ENCODE results near the gene ABCB4. TPM values are rescaled to one million over a fixed set of nuclear protein-coding genes. Genes with fewer than 3 reads are reported as not detected.

Gene ABCB4
- total RNA-seq, 4 donors from 2014 or later: 0.29 to 2.4 (median 1.1) TPM; not detected in 1

DNA sequence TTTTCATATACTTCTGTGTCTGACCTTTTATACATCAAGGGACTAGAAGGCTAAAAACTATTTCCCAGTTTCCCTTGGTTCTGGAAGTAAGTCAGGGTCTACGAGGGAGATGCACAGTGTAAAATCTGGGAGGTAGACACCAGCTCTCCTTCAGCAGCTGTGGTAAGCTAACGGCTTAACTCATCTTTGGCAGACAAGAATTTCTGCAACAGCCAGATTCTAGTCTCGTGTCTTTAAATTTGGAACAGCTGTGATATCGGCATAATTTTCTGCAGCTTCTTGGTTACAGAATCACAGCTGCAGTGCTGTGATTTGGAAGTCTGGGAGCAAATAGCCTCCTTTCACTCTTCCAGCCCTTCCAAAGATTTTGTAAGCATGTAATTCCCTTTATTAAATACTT is 37.4 kb upstream of the ABCB4 start:
- no peaks in the 10 kb centered on the region for H3K4me1 ChIP-seq
- H3K27ac ChIP-seq: no peak overlapping the region
- H3K36me3 ChIP-seq: no peaks in the 10 kb centered on the region
- TF ChIP-seq POLR2A (IDR thresholded peaks at IDR 0.05): no peak
- TF ChIP-seq, protein P1, sequence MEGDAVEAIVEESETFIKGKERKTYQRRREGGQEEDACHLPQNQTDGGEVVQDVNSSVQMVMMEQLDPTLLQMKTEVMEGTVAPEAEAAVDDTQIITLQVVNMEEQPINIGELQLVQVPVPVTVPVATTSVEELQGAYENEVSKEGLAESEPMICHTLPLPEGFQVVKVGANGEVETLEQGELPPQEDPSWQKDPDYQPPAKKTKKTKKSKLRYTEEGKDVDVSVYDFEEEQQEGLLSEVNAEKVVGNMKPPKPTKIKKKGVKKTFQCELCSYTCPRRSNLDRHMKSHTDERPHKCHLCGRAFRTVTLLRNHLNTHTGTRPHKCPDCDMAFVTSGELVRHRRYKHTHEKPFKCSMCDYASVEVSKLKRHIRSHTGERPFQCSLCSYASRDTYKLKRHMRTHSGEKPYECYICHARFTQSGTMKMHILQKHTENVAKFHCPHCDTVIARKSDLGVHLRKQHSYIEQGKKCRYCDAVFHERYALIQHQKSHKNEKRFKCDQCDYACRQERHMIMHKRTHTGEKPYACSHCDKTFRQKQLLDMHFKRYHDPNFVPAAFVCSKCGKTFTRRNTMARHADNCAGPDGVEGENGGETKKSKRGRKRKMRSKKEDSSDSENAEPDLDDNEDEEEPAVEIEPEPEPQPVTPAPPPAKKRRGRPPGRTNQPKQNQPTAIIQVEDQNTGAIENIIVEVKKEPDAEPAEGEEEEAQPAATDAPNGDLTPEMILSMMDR (IDR thresholded peaks at IDR 0.05): no peak
- no peak overlapping the region for H3K4me3 ChIP-seq
- DNase-seq: no peak
- no peaks in the 10 kb centered on the region for H3K9me3 ChIP-seq
- intact Hi-C loops (cut with DNase I; ENCODE audit: low total_unique reads): no loop called here
- H3K27me3 ChIP-seq: no peaks in the 10 kb centered on the region

DNA sequence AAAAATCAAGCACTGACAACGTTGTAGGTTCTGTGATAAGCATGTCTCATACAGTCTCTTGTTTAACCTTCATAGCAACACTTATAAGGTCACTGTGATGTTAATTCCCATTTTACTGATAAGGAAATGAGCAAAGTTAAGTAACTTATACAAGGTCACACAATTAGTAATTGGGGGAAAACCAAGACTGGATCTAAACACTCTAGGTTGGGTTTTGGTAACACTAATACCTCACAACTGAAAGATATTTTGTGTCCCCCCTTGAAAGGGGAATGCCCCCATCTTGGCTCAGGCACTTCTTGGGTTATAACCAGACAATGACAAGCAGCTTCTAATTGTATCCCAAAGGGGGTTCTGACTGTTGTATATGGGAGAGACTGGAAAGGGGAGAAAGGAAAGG is 36.0 kb upstream of the ABCB4 start:
- Histone ChIP-seq H3K27ac (no peak overlapping the region), H3K4me3 (no peak overlapping the region), H3K36me3 (no peaks in the 10 kb centered on the region), H3K27me3 (no peaks in the 10 kb centered on the region), H3K4me1 (no peaks in the 10 kb centered on the region), H3K9me3 (no peaks in the 10 kb centered on the region)
- no peak for TF ChIP-seq POLR2A (IDR thresholded peaks at IDR 0.05)
- TF ChIP-seq, protein P1 (IDR thresholded peaks at IDR 0.05): no peak
- intact Hi-C loops (cut with DNase I; ENCODE audit: low total_unique reads): no loop called here
- DNase-seq: no peak

DNA sequence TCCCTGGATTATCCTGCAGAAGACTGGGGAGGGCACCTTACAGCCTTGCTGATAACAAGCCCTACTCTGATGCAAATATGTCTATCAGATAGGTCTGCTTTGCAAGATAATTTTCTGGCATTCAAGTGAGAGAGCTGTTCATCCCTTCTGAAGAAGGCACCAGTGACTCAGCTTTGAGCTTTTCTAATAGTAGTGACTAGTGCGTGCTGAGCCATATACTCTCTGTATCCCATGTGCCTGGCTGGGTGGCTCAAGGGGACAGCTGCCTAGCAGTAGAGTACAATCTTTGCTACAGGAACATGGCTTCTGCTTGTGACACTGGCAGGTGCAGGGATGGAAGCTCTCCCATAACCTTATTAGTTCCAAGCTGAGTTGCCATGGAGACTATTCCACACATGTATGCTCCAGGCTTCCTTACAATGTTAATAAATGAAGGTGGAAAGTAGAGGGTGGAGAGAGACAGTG is 35.0 kb upstream of the ABCB4 start:
- H3K9me3 ChIP-seq: no peaks in the 10 kb centered on the region
- H3K36me3 ChIP-seq: no peaks in the 10 kb centered on the region
- intact Hi-C loops (cut with DNase I; ENCODE audit: low total_unique reads): no loop called here
- no peaks in the 10 kb centered on the region for H3K27me3 ChIP-seq
- TF ChIP-seq, protein P1 (IDR thresholded peaks at IDR 0.05): no peak
- TF ChIP-seq POLR2A (IDR thresholded peaks at IDR 0.05): no peak
- H3K4me1 ChIP-seq: no peaks in the 10 kb centered on the region
- no peak overlapping the region for H3K4me3 ChIP-seq
- DNase-seq: no peak
- H3K27ac ChIP-seq: no peak overlapping the region

DNA sequence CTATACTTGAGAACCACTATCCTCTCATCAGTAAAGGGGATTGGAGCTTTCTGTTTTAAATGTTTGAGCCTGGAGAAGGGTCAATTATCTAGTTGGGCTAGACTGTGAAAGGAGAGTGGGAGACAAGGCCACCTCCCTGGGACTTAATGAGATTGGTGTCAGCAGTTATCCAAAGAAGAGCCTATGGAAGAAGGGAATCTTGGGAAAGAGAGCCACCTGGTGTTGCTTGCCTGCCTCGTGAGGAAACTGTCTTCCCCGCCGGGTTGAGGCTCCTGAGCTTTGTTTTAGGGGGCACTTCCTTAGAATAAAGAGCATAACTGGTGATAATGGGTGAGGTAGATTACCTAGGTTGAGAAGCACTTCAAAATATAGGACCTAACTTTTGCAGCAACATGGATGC is 32.0 kb upstream of the ABCB4 start:
- intact Hi-C loops (cut with DNase I; ENCODE audit: low total_unique reads): no loop called here
- TF ChIP-seq, protein P1 (IDR thresholded peaks at IDR 0.05): no peak
- H3K4me1 ChIP-seq: no peaks in the 10 kb centered on the region

DNA sequence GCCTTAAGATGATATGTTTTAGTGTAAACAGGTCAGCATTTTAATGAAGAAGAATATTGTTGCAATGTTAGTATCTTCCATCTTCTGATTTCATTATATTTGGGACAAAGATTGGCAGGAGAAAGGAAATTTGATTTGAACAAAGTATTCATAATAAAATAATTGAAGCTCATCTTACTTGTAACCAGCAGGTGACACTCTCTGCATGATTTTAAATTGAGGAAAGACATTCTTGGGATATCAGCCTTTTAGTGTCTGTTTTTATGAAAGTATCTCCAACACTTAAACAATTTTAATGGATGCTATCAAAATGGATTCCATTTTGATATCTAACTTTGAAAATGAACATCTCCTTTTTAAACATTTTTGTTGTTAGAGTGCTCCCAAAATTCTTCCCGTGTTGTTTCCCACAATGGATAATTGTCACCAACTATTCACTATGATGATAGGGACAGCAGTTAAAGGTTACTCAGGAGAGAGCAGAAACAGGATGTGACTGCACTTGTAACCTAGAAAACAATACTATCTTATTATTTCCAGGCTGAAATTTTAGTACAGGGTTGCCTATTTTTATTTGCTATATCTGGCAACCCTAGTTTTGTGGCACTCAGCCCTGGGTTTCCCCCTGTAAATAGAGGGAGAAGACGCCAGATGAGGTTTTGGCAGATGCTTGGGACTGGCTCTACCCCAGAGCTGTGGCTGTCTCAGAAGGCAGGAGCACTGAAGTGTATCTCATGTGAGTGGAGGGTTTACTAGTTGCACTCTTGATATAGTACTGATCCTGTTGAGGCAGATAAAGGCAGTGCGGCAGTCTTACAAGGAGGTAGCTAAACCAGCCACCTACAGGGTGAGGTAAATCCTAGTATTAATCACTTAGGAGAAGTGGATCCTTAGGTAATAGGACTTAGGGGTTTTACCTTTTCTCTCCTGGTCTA is 31.0 kb upstream of the ABCB4 start:
- Histone ChIP-seq H3K27ac (no peak overlapping the region), H3K4me3 (no peak overlapping the region), H3K4me1 (no peaks in the 10 kb centered on the region), H3K27me3 (no peaks in the 10 kb centered on the region), H3K36me3 (no peaks in the 10 kb centered on the region), H3K9me3 (no peaks in the 10 kb centered on the region)
- intact Hi-C loops (cut with DNase I; ENCODE audit: low total_unique reads): no loop called here
- no peak for DNase-seq
- TF ChIP-seq POLR2A (IDR thresholded peaks at IDR 0.05): no peak
- TF ChIP-seq, protein P1 (IDR thresholded peaks at IDR 0.05): no peak

More for the DNA sequence above, 32.0 kb upstream of the ABCB4 start:
- Histone ChIP-seq H3K27ac (no peak overlapping the region), H3K36me3 (no peaks in the 10 kb centered on the region), H3K27me3 (no peaks in the 10 kb centered on the region), H3K9me3 (no peaks in the 10 kb centered on the region), H3K4me3 (no peak overlapping the region)
- DNase-seq: no peak

All from uterus (tissue), 4 donors.